HG02588 (cell line): ENCODE data around the gene AKAP12.

Experiments used
- ATAC-seq: cut with Tn5 transposase; IDR thresholded peaks from one replicate; pipeline ENCODE4 v1.9.1; 2021; ENCODE audit warnings: mild to moderate bottlenecking, moderate library complexity; ENCODE audit not compliant: unreplicated experiment

AKAP12 gene

DNA sequence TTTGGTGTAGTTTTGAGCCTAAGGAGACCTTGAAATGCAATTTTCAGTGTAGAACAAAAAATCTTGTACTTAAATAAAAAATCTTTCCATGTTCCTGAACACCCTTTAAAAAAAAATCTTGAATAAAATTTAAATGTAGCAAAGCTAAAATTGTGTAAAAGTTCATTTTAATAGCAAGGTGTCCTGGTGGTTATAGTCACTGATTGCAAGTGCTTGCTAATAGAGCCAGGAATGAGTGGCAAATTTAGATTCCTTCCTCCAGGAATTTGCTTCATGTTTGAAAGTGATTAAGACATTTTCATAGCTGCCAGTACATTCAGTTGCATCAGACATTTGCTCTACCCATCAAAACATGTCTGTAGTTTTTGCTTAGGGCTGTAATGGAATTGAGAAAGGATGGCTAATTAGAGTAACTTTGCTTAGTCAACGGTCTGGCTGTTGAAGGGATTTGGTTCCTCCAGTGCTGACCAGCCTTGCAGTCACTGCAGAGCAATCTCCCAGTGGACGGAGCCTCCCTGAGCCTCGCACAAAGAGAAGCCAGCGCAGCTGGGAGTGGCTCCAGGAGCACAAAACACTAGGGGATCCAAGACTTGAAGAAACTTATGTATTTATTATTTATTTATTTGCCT is 36.5 kb downstream of the AKAP12 start:
- no peak for ATAC-seq

DNA sequence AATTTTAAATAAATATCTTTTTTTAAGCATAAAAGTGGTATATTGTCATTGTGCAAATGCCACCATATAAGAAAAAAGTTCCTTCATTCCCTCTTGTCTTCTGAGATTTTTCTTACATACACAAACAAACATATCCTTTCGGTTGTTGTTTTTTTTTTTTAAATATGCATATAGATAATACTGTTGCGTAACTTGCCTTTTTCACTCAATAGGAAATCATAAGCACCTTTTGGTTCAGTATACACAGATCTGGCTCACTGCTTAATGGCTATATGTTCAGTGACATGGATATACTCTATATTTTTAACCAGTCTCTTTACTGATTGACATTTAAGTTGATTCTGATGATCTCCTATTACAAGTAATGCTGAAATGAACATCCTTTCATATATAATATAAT is 40.1 kb downstream of the AKAP12 start:
- no peak for ATAC-seq

DNA sequence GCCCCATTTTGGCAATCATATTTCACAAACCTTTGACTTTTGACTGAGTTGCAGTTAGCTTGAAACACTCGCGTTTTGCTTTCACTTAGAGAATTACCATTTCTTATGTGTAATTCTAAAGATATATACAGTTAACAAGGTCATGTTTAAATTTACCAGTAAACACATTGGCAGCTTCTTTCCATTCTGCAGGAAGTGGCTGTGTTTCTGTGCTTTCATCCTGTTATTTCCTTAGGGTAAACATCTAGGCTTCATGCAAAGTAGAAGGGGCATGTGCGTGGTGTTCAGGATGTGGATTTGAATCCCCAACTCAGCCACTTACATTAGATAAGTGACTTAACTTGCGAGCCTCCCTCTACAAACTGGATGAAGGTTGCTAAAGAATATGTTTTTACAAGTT is 41.1 kb downstream of the AKAP12 start:
- no peak for ATAC-seq

DNA sequence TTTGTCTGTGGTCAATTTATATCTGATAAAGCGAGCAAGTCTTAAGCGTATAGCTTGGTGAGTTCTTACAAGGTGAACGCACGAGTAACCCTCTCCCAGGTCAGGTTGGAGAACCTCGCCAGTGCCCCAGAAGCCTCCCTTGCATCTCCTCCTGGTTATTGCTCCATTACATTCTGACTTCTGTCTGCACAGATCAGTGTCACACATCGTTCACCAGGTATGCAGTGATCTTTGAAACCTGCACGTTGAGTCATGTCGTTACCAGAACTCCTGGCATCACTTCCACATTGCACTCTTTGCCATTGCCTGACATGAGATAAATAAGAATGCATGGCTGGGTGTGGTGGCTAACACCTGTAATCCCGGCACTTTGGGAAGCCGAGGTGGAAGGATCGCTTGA is 44.2 kb downstream of the AKAP12 start:
- peak; percentile 49 for ATAC-seq

DNA sequence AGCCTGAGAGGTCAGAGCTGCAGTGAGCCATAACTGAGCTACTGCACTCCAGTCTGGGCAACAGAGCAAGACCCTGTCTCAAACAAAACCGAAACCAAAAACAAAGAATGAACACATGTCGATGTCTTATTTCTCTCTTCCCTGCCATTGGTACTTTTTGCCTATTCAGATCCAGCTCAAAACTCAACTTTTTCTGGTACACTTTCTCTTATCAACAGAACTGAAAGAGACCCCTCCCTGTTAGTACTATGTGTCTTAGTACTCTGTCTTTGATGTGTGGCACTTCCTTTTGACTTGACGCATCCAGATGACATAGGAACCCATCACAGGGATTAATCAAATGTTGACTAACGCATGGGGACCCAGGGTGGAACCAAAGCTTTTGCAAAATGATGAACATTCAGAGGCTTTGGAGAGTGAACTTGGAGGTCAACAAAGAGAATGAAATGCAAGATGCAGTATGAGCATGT is 44.8 kb downstream of the AKAP12 start:
- ATAC-seq, result peak; percentile 54

DNA sequence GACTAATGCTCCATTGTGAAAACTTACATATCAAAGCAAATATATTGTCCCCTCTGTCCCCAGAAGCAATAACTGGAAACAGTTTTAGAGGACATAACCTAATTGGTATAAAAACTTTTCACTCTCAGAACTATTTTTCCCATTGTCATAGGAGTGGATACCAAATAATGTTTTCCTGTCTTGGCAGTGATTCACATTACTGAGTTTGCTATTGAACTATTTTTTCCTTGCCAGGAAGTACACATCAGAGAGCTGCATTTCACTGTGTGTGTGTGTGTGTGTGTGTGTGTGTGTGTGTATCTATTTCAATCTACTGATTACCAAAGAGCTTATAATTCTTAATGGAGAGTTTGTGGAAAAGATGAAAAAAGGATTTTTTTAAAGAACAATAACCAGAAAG is 45.4 kb downstream of the AKAP12 start:
- ATAC-seq, result no peak

DNA sequence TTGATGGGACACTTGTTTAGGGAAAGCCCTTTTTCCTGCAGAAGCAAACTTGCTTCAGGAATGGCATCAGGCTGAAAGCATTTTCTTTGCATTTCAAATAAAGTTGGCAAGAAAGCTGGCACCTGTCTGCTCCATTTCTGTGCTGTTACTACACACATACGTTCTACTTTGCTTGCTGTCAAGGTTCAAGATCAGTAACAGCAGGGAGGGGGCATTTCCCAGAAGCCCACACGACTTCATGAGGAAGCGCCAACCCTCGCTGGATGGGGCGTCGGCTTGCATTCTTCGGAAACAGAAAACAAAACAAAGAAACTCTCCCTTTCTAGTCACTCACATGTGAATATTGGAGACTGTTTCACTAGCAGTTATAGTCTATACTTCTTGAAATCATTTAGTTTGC is 46.4 kb downstream of the AKAP12 start:
- ATAC-seq, result no peak

DNA sequence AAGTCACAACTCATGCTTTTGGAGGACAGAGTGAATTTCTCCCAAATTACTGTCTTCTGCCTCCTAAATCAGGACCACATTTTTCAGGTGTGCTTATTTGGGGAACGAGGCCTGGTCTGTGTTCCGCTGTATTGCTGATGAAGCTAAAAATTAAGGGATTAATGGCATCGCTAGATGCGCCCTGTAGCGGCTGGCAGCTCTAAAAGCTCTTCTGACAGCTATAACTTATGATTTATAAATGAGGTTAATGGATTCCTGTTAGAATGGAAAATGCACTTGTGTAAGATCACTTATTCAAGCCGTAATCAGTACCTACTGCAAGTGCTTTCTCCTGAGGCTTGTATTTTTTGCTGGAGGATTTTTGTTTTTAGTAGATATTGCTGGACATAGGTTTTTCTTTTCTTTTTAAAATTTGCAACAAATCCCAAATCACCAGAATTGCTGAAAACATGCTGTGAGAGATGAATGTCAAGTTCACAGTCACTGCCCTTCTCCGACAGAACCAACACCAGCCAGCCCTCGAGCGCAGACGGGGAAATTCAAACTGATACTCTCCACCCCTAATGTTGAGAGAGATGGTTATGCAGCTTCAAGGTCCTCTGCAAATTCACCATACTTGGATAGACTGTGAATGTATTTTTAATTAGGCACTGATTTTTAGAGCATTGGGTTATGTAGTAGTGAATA is 49.1 kb downstream of the AKAP12 start:
- no peak for ATAC-seq

DNA sequence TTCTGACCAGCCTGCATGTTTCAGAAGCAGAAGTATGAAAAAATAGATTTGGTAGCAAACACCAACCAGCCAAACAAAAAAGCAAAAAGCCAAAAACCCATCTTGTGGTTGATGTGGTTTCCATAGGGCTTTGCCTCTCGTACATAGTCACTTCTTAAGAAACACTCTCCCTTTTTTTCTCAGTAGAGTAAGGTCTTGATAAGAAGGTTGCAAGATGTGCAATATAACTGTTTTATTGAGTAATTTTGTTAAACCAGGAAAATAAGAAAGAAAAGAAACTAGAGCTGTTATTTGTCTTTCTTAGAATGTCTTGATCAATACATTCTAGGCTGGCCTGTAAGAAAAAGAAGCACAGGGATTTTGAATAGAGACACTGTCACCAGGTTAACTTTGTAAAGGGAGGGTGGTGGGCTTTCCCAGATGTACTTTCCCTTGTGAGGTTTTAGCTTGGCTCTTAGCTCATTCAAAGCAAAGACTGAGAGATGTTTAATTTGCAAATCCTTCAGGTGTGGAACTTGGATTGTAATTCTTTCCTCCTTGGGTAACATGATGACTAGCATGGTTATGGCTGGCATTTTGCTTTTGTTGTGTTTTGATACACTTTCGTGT is 49.7 kb downstream of the AKAP12 start:
- no peak for ATAC-seq

DNA sequence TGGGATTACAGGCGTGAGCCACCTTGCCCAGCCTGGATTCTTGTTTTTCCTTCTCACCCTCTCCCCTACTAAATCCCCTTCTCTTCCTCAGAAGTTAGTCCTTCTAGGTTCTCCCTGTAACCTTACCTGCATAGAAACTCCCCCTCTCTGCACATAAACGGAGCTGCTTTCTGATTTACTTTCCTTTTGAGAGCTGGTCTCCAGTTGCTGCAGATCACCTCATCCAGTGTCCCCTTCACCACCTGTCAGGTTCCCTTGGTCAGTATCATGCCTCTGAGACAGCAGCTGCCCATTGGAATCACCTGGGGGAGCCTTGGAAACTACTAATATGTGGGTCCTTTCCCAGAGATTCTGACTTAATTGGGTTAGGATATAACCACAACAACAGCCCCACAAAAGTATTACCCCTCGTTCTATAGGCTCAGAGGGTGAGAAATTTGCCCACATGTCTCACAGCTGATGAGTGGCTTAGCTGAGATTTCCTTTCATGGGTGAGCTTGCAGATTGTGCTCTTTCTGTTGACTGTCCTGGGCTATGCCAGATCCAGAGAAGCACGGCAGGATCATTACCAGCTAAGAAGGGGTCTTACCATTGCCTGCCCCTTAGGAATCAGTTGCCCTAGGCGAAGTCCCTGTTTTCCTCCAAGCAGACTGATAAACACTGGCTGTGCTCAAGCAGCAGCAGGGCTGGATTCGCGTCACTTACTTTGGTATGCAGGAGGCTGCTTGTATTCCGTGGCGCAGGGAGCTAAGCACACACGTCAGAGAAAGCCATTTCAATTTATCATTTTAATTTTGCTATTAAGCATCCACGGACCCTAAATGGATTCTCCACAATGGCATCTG is 51.3 kb downstream of the AKAP12 start:
- ATAC-seq, result no peak

DNA sequence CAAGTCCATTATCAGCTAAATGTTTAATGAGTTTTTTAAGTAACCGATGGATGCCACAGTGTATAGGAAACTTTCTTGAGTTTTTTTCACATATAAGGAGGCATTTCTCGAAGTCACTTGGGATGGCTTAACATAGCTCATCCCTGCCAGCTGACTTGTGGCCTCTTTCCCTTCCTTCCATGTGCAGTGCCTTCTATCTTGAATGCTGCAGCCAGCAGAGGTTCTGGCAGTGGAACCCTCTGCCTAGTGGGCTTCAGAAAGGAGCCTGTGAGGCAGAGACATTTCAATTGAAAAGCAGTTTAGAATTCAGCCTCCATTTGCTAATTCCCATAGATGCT is 51.9 kb downstream of the AKAP12 start:
- ATAC-seq, result no peak

DNA sequence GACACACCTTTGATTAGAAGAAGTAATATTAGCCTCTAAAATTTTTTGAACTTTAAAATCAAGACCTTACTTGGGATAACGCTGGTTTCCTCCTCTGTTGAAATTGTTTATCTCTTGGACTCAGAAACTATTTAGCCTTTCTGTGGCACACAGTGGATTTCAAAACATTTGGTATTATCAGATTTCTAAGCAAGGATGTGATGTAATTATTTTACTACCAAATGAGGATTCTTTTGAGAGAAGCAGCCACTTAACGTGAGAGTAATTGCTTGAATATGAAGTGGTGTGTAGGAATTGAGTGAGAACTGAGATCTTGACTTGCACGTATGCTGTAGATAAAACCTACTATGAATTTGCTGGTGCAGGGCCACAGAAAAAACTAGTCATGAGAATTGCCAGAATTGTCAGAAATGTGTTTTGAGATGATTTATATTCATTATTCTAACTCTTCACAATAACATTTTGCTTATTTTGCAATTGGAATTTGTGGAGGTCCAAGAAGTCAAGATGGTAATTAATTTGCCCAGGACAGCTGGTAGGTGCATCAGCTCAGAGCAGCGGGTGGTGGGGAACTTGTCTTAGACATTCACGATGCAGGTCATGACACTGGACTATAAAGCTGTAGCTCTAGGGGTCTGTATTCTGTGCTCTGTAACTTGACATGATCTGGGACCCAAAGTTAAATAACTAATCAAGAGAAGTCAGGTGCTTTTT is 53.4 kb downstream of the AKAP12 start:
- ATAC-seq, result no peak

DNA sequence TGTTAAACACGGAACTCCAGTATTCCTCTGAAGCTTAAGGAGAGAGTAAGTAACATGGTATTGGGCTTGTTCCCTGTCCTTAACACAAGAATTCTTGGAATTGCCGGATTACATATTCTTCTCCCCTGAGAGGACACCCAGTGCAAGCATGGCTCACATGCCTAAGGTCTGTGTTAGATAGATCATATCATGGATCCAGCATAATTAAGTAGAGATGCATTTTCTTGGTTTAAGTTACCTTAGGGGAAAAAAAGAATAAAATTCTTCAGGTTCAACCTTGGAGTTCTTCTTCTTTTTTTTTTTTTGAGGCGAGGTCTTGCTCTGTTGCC is 53.9 kb downstream of the AKAP12 start:
- ATAC-seq, result no peak

DNA sequence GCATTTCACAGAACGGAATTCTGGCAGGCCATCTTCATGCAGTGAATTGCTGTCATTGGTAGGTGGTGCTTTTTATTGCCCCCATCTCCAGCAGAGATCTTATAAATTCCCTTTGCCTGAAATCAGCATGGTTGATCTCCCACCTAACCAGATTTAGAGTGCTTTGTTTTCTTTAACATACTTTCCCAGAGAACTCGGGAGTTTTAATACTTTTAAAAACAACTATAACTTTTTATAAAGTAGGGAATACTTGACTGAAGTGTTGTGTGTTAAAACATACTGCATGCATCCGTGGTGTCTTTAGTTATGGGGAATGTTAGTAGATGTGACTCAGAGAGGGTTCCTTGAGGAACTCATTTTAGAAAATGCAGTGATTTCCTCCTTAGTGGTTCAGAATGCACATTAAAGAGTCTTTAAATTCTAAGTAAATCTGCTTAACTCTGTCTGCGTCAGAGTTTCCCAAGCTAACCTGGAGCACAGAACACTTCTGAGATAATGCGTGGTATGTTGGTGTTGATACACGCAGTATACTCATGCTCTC is 54.9 kb downstream of the AKAP12 start:
- ATAC-seq, result no peak

DNA sequence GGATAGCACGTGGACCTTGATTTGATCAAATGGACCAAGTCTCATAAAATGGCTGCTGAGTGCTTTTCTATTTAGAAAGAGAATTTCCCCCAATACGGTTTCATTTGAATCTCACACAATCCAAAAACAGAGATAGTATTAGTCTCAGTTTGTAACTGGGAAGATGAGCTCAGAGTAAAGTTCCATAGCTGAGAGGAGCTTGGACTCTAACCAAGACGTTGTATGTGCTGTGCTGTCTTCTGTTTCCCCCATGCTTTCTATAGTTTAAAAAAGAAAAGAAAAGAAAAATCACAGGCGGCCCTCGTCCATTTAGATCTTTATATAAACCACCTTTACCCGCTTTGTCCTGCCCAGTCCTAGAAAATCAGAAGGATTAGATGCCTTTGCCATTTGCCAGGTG is 58.1 kb downstream of the AKAP12 start:
- ATAC-seq, result no peak

DNA sequence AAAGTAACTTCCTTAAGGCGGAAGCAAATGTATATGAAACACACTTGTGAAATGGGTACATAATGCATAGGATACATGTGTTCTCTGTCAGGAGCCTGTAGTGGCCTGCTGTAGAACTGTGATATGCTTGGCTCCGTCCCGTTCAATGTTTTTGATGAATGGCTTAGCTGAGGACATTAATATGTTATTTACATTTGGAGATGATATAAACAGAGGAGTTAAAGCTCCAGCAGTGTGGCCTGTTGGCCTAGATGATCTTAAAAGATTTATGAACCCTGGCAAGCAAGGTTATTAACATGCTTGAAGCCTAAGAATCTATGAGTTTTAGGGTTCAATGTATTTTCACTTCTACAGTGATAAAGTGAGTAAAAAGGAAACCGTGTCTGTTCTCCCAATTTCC is 59.2 kb downstream of the AKAP12 start:
- ATAC-seq, result no peak

DNA sequence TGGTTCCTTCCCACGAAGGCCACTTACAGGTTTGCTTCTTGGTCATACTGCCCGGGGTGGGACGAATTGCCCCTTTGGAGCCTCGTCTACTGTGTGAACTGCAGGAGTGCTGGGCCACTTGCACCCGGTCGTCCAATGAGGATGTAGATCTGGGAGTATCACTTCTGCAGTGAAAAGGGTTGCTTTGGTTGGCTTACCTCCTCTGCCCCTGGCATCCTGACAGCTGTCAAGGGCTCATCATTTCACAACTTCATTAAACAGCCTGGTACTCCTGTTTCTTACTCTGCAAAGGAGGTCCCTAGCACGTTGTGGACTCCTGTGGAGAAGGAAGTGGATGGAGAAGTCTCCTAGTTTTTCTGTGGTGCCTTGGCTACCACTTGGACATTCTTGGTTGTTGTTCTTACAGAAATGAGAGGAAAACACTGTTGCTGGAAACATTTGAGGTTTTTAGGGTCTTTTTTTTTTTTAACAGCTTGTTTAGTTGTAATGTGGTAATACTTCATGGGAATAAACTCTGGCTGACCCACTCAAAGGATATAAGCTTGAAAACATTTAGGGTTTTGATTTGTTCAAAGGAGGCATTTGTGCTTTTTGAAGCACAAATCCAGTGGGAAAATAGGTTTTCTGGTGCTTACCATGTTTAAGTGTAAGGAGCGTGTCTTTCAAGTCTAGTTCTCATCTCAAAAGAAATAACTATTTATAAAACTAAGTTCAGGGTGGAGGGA is 60.7 kb downstream of the AKAP12 start:
- no peak for ATAC-seq

DNA sequence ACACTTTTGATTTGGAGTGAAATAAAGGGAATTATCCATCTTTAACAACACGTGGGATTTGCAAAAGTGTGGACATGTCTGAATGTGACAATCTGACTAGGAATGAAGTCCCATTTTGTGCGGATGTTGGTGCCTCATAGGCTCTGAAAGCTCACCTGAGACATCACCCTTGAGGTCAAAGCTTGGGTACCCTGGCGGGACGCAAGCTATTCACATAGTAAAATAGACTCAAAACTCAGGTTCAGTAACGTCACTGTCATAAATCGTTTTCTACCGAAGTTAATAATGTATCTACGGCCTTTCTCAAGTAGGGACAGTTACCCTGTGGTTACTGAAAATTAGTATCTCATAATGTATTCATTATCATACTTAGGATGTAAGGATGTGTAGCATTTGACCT is 61.8 kb downstream of the AKAP12 start:
- ATAC-seq, result no peak

DNA sequence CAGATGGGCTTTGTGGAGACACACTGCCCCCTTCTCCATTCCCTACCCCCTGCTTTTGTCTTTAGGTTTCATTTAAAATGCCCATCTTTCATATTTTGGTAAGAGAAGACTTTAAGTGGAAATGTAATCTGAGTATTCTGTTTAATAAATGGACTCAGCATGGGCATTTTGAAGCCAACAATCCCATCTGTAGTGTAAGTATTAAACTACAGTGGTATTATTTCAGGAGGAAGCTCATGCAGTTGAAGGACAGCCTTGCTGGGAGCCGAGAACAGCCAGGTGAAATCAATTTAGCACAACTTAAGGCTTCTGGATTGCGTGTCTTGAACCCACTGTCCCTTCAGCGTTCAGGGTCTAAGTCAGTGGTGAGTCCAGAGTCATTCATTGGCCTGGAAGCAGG is 63.5 kb downstream of the AKAP12 start:
- no peak for ATAC-seq

DNA sequence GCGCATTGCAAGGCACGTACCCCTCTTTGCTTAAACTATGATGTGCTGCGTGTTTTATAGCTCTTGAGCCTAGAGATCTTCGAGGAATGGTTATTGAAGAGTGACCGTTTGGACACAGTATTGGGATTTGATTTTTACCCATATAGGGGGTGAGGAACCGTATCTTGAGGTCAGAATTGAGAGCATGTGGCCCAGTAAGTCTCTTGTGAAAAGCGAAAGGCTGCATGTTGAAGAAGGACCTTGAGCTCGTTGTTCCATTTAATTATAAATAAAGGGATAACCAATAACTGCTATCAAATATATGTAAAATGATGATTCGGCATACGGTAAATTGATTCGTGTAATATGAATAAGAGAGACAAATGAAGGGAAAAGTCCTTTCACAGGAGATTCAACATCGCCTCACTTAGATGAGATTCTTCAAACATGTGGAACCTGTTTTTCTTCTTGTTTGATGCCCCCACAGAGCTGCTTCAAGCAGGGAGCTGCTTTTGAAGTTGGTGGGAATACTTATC is 66.6 kb downstream of the AKAP12 start:
- no peak for ATAC-seq
